Hippocampal formation (tissue), 2 donors: Measurements from ENCODE around the gene C2CD4A.

Source experiments
- DNase-seq, 2 donors: peaks; one replicate each; lab custom pipeline; 2025; lab: John Stamatoyannopoulos, UW

Gene C2CD4A

DNA sequence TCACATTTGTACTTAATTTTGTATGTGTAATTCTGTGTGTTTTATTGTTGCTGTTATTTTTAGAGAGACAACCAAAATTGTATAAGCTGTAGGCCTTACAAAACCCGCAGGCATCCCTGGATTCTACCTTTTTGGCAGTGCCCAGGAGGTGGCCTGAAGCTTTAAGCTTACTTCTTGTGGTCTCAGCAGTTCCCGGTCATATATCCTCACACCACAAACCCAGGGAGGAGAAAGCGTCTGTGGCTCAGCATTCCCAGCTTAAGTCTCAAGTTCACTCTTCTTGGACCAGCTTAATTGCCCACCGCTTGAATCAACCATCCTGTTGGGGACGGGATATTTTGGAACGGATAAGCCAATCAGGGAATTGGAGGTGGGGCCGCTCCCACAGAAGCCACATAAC, 36.7 kb downstream of the C2CD4A start:
- DNase-seq: no peak

DNA sequence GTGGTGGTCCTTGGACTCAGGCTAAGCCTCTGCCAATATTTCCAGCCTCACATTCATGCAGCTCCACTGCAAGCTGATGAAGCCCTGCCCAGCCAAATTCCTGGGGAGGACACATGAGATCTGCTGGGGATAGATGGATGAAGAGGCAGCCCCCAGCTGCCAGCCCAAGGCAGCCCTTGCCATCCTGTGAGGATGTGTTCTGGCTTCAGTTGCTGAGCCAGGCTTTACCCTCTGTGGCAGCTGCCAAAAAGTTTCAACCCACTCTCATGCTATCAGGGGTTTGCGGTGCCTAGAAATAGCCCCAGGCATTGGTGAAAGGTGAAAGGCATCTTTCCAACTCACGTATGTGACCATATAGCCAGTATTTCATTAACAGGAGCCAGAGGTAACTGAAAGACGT, 37.6 kb downstream of the C2CD4A start:
- DNase-seq: no peak

GRCh38 chr15:62104846-62105245, 38.1 kb downstream of the C2CD4A start:
- no peak for DNase-seq

DNA sequence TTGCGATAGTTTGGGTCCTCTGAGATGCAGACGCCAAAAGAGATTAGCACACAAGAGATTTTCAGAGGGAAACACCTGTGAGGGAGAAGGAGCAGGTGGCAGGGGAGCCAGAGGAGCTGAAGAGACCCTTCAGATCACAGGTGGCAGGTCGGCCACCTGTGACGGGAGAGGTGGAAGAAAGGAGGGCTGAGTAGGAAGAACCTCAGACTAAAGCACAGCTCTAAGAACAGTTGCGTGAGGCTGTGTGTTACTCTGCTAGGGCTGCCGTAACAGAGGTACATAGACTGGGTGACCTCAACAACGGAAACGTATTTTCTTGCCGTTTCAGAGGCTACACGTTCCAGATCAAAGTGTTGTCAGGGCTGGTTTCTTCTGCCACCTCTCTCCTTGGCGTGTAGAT, 38.5 kb downstream of the C2CD4A start:
- no peak for DNase-seq

DNA sequence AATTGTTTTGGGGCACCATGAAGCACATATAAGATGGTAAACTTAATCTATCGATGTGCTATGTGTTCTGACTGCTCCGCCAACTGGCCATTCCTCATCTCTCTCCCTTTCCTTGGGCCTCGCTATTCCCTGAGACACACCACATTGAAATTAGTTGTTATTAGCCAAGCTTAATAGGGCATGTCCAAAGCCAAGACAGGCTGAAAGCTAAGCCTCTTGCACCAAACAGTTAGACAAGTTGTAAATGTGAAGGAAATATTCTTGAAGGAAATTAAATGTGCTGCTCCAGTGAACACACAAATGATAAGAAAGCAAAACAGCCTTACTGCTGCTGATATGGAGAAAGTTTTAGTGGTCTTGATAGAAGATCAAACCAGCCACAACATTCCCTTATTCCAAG, 39.3 kb downstream of the C2CD4A start:
- DNase-seq: no peak

- DNase-seq: no peak
Observed at GRCh38 chr15:62107571-62108121, 40.9 kb downstream of the C2CD4A start.

- DNase-seq: no peak
Observed at GRCh38 chr15:62108411-62108810, 41.6 kb downstream of the C2CD4A start.

- DNase-seq: no peak
Observed at GRCh38 chr15:62109437-62109836, 42.7 kb downstream of the C2CD4A start.

DNA sequence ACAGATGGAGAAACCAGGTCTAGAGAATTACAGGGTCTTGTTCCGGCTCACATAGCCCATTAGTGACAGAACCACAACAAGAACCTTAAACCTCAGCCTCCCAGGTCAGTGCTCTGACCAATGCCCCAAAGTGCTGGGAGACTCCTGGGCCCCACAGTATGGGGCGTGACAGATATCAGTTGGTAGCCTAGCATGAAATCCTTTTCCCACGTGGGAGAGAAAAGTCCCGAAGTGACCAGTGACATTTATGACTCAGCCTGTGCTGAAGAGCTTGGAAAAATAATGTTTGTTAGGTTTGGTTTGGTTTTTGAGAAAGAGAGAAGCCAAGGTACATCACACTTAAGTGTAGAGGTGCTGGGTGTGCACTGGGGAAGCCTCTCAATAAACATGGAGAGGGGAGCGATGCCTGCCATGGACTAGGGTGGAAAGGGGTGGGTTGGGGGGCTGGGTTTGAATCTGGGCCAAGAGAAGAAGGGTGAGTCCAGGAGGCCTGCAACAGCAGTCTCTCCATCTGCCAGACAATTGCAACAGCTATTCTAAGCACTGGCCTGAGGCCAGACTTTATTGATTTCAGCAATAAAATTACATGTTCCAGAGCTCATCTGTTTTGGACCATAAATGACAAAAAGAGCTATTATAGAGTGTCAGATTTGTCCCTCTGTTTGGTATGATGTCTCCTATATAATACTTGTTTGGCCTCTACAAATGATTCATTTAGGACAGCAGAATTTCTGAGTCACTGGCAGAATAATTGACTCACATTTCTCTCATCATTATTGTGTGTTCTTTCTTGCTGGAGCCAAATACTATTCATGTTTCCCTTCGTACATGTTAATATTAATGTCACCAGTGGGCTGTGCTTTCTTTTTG, 43.4 kb downstream of the C2CD4A start:
- DNase-seq: no peak

- DNase-seq: no peak
Observed at GRCh38 chr15:62112081-62112480, 45.3 kb downstream of the C2CD4A start.

DNA sequence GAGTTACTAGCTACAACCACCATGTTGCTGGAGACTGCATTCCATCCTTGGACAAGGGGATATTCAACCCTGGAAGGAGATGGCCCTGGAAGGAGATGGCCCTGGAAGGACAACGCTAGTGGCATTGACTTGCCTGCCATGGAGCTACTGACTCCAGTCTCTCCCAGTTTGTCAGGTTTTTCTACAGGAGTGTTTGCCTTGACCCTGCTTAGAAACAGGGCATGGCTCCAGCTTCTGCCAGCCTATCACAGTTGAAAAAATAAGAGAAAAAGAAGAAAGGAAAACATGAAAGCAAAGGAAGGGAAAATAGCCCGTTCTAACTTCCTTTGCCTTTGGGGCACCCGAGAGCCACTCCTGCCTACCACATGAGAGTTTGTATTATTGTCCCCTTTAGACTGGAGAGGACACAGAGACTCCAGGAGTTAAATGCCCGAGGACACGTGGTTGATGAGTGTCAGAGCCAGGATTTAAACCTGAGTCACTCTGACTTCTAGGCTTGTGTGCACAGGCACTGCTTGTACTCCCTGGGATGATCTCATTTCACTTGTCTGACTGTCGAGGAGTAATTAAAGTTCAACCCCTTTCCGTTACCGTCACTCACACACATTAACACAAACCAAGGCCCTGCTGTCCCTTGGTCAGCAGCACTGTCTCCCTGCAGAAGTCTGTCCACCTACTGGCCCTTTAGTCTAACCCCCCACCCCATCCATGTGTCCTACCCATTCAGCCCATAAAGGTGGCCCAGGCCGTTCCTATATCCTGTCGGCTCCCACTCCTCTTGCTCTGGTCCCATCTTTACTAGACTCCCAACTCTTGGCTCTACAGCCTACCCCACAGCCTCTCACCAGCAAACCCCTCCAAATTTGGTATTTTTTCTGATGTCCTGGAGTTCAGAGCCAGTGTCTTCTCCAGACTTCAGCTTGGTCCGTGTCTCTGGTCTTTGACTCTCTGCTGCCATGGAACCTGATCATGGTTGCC, 46.1 kb downstream of the C2CD4A start:
- DNase-seq: no peak

DNA sequence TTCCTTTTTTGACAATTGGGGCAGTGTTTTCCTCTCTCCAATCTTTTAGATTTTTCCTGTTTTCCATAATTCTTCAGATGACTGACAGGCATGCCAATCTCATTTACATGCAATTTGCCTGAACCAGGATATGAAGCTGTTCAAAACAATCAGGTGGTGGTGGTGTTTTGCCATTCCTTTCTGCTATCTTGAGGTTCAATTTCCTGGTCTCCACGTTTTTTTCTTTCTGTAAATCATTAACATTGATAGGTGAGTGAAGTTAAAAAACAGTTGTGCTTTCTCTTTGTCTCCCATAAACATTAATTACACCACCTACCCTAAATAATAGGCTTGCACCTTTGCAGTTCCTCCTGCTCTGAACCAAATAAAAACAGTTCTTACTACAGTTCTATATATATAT, 49.1 kb downstream of the C2CD4A start:
- DNase-seq: no peak

DNA sequence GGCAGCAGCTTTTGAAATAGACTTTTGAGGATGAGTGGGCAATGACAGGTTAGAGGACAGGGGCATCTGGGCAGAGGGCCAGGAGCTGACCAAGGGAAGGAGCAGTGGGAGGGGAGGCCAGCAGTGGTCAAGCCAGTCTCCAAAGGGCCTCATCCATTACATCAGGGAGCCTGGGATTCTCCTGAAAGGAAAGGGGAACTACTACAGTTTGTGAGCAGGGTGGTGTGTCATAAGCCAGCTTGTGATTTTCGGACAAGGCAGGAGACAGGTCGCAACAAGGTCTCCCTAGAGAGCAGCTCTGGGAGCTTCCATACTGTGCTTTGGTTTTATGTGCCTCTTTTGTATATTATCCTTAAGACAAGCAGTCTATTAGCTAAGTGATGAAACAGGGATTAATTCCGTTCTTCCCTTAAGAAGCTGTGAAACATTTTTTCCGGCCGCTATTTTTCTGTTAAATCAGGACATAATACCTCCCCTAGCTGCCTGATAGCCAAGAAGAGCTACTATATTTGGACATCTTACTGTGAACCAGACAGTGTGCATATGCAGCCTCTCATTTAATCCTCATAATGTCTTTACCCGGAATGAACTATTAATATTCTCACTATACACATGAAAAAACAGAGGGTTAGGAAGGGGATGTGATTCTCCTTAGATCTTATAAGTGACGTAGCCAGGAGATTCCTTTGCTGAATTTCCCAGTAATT, 51.9 kb downstream of the C2CD4A start:
- no peak for DNase-seq

DNA sequence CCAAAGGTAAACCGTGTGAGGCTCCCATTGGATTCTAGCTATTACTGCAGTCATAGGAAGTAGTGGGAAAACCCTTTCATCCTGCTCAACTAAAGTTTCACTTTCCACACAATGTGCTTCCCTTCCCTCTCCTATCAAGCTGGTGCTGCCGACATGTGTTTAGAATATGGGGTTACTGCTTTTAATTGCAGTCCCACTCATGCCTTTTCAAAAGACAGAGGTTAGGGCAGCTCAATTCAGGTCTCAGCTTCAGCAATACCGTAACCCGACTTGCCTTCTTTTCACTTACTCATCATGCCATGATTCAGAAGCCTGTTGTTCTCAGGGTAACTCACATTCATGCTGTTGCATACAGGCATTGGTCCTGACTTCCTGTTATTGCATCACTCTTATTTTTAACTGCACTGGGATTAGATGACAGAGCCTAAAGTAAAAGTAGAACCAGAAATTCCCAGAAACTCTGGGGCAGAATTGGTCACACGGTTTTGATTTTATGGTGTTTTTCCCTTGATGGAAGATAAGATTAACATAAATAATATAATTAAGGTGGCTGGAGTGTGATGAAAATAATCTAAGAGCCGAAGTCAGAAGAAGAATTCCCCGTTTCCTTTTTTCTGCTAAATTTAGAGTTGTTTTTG, 52.6 kb downstream of the C2CD4A start:
- DNase-seq: no peak

- no peak for DNase-seq
Observed at GRCh38 chr15:62119874-62120273, 53.1 kb downstream of the C2CD4A start.
